ENCODE measurements around the gene KCNMB2.

Gene KCNMB2

GRCh38 chr3:178808748-178809147, 272.5 kb downstream of the KCNMB2 start:
- H3K27ac ChIP-seq, result no peak overlapping the region
- no peaks in the 10 kb centered on the region for H3K36me3 ChIP-seq
- no peaks in the 10 kb centered on the region for H3K27me3 ChIP-seq (ENCODE audit: insufficient read depth, low read depth, severe bottlenecking)
- no peak for DNase-seq
- no peaks in the 10 kb centered on the region for H3K9me3 ChIP-seq (ENCODE audit: severe bottlenecking)
- no peak overlapping the region for H3K4me3 ChIP-seq (ENCODE audit: low read depth, low read length)
- no peak for TF ChIP-seq CTCF (IDR thresholded peaks at IDR 0.05; ENCODE audit: low read depth, low read length)

DNA sequence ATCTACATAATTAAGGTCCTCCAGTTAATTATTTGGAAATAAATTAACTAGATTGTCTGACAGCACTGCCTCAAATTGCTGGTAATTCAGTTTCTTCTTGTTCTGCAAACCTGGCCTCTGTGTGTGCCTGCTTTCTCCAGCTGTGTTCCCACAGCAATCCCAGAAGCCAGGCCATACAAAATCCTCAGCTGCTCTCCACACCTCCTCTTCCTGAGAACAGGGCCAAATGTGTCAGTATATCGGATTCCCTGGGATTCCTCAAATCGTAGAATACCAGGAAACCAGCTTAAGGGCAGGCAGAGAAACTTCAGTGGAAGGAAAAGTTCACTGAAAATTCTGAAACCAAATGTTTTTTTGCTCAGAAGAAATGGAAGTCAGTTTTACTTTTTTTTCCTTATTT, 273.9 kb downstream of the KCNMB2 start:
- no peak for DNase-seq
- no peaks in the 10 kb centered on the region for H3K36me3 ChIP-seq
- TF ChIP-seq CTCF (IDR thresholded peaks at IDR 0.05; ENCODE audit: low read depth, low read length), result no peak
- H3K9me3 ChIP-seq (ENCODE audit: severe bottlenecking), result no peaks in the 10 kb centered on the region
- no peaks in the 10 kb centered on the region for H3K27me3 ChIP-seq (ENCODE audit: insufficient read depth, low read depth, severe bottlenecking)
- H3K27ac ChIP-seq, result no peak overlapping the region
- H3K4me3 ChIP-seq (ENCODE audit: low read depth, low read length), result no peak overlapping the region

GRCh38 chr3:178822722-178823121, 286.5 kb downstream of the KCNMB2 start:
- Histone ChIP-seq H3K36me3 (no peaks in the 10 kb centered on the region), H3K9me3 (ENCODE audit: severe bottlenecking) (no peaks in the 10 kb centered on the region), H3K27ac (no peak overlapping the region), H3K27me3 (ENCODE audit: insufficient read depth, low read depth, severe bottlenecking) (no peaks in the 10 kb centered on the region), H3K4me3 (ENCODE audit: low read depth, low read length) (no peak overlapping the region)
- TF ChIP-seq CTCF (IDR thresholded peaks at IDR 0.05; ENCODE audit: low read depth, low read length), result no peak
- no peak for DNase-seq

DNA sequence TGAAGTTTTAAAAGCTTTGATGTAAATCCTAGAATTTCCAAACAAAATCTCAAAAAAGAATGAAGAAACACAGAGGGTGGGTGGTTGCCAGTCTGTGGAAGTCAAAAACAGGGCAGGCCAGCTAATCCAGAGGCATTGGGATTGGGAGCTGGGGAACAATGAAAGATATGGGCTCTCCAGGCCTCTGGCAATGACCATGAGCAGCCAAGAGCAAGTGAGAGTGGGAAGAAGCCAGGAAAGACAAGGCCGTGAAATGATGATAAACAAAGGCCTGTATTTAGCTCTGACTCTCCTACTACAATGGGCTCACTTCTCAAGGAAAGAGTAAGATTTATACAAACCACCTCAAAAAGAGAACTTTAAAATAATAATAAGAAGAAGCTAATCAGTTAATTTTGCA, 286.9 kb downstream of the KCNMB2 start:
- Histone ChIP-seq H3K36me3 (no peaks in the 10 kb centered on the region), H3K27ac (no peak overlapping the region), H3K27me3 (ENCODE audit: insufficient read depth, low read depth, severe bottlenecking) (no peaks in the 10 kb centered on the region), H3K4me3 (ENCODE audit: low read depth, low read length) (no peak overlapping the region), H3K9me3 (ENCODE audit: severe bottlenecking) (no peaks in the 10 kb centered on the region)
- DNase-seq, result no peak
- no peak for TF ChIP-seq CTCF (IDR thresholded peaks at IDR 0.05; ENCODE audit: low read depth, low read length)

- no peak for DNase-seq
- TF ChIP-seq CTCF (IDR thresholded peaks at IDR 0.05; ENCODE audit: low read depth, low read length), result no peak
- Histone ChIP-seq H3K36me3 (no peaks in the 10 kb centered on the region), H3K9me3 (ENCODE audit: severe bottlenecking) (no peaks in the 10 kb centered on the region), H3K27me3 (ENCODE audit: insufficient read depth, low read depth, severe bottlenecking) (no peaks in the 10 kb centered on the region), H3K27ac (no peak overlapping the region), H3K4me3 (ENCODE audit: low read depth, low read length) (no peak overlapping the region)
Measured at GRCh38 chr3:178823591-178824246, 287.5 kb downstream of the KCNMB2 start.

Measured in WERI-Rb-1 (cell line).